ENCODE measurements around the gene ROS1.

- TF ChIP-seq POLR2AphosphoS5 (IDR thresholded peaks at IDR 0.05; ENCODE audit: low read depth, low read length) = no peak
- no peak for TF ChIP-seq POLR2A (IDR thresholded peaks at IDR 0.05; ENCODE audit: low read depth, low read length)
- no peak for TF ChIP-seq TAF1 (IDR thresholded peaks at IDR 0.05; ENCODE audit: borderline replicate concordance, low read depth, low read length)
Observed at GRCh38 chr6:117311726-117312125, 114.0 kb downstream of the ROS1 start.

Measured in GM12892 (cell line).